C4-2B (cell line): ENCODE results near the gene PITPNC1.
A peak's percentile ranks its signal among the peaks of the same experiment; 100 is the strongest.

Experiments used
- ZFX ChIP-seq: fragments of 450-650 bp; IDR thresholded peaks from 2 replicates; pipeline ENCODE4 v1.6.1; 2017
- TF ChIP-seq, protein P1 (sequence below): fragments of 450-650 bp; conservative IDR thresholded peaks from 2 replicates; pipeline ENCODE4 v1.5.1; 2017; ENCODE audit warnings: mild to moderate bottlenecking

DNA sequence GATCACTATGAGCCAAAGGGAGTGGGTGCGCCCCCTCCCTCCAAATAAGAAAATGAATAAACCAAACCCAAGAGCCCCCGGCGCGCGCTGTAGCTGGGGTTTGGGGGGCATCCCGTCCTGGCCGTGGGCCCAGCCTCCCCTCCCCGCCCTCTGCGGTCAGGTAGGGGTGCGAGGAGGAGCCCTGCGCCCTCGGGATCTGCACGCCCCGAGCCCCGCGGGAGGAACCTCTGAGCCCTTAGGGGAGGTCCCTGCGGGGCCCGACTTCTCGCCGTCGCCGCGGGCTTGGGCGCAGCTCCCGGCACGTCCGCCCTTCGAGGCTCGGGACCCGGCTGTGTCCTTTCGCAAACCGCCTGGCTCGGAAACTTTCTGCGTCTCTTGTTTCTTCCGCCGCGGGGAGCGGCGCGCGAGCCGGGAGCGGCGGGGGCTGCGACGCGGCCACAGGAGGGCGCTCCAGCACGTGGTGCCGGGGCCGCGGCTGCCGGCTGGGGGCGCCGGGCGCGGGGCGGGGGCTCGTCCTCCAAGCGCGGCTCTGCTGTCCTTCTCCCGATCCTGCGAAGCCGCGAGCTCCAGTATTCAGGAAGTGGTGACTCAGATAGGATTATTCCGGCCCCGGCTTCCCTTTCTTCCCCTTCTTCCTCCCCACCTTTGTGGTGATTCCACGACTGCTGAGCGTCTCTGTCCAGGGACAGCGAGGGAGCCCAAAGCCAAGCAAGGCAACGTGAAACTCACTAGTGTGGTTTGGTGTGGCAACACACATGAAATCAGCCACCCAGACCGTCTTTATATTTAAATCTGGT lies 1.6 kb downstream of the PITPNC1 start:
- TF ChIP-seq, protein P1, sequence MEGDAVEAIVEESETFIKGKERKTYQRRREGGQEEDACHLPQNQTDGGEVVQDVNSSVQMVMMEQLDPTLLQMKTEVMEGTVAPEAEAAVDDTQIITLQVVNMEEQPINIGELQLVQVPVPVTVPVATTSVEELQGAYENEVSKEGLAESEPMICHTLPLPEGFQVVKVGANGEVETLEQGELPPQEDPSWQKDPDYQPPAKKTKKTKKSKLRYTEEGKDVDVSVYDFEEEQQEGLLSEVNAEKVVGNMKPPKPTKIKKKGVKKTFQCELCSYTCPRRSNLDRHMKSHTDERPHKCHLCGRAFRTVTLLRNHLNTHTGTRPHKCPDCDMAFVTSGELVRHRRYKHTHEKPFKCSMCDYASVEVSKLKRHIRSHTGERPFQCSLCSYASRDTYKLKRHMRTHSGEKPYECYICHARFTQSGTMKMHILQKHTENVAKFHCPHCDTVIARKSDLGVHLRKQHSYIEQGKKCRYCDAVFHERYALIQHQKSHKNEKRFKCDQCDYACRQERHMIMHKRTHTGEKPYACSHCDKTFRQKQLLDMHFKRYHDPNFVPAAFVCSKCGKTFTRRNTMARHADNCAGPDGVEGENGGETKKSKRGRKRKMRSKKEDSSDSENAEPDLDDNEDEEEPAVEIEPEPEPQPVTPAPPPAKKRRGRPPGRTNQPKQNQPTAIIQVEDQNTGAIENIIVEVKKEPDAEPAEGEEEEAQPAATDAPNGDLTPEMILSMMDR: peak; percentile 99
- TF ChIP-seq ZFX: no peak
